NCI-H446 treated with DMSO at 0.1 percent for 48 hours (cell line): ENCODE results near the gene PDSS2.
"Not testable (repeated sequence)": the region's sequence is repeated elsewhere in the genome, so short reads cannot be mapped to it uniquely, and the experiment has no call there.

ENCODE experiments used
- DNase-seq: peaks from one replicate; lab custom pipeline; 2025; lab: John Stamatoyannopoulos, UW

Gene PDSS2

GRCh38 chr6:107217248-107217647 is 242.1 kb downstream of the PDSS2 start:
- no peak for DNase-seq

GRCh38 chr6:107216197-107216933 is 243.0 kb downstream of the PDSS2 start:
- DNase-seq = no peak

GRCh38 chr6:107215334-107215733 is 244.0 kb downstream of the PDSS2 start:
- DNase-seq = no peak

- no peak for DNase-seq
Measured at GRCh38 chr6:107214655-107215054, 244.7 kb downstream of the PDSS2 start.

GRCh38 chr6:107209406-107210305 is 249.7 kb downstream of the PDSS2 start:
- no peak for DNase-seq

- DNase-seq = no peak
Measured at GRCh38 chr6:107207251-107207873, 252.0 kb downstream of the PDSS2 start.

GRCh38 chr6:107205058-107205998 is 254.0 kb downstream of the PDSS2 start:
- DNase-seq = no peak

- no peak for DNase-seq
Measured at GRCh38 chr6:107202876-107203468, 256.4 kb downstream of the PDSS2 start.

GRCh38 chr6:107198631-107199416 is 260.5 kb downstream of the PDSS2 start:
- DNase-seq = no peak

GRCh38 chr6:107196152-107196551 is 263.2 kb downstream of the PDSS2 start:
- DNase-seq = no peak

- not testable (repeated sequence) for DNase-seq
Measured at GRCh38 chr6:107194723-107195122, 264.6 kb downstream of the PDSS2 start.

- DNase-seq = no peak
Measured at GRCh38 chr6:107192830-107193229, 266.5 kb downstream of the PDSS2 start.

GRCh38 chr6:107187630-107188029 is 271.7 kb downstream of the PDSS2 start:
- DNase-seq = no peak

GRCh38 chr6:107186047-107186446 is 273.3 kb downstream of the PDSS2 start:
- DNase-seq = no peak

GRCh38 chr6:107185391-107185970 is 273.9 kb downstream of the PDSS2 start:
- DNase-seq = peak; percentile 10

GRCh38 chr6:107184435-107184834 is 274.9 kb downstream of the PDSS2 start:
- no peak for DNase-seq

- DNase-seq = no peak
Measured at GRCh38 chr6:107180099-107180498, 279.3 kb downstream of the PDSS2 start.

GRCh38 chr6:107179004-107179403 is 280.4 kb downstream of the PDSS2 start:
- DNase-seq = no peak

- no peak for DNase-seq
Measured at GRCh38 chr6:107173779-107174178, 285.6 kb downstream of the PDSS2 start.

- DNase-seq = no peak
Measured at GRCh38 chr6:107171513-107171912, 287.9 kb downstream of the PDSS2 start.
